ENCODE data around the gene UBASH3B.
A peak's percentile ranks its signal among the peaks of the same experiment; 100 is the strongest.

- peak in 1 of 3 donors; percentile 22 for TF ChIP-seq POLR2A (IDR thresholded peaks at IDR 0.05)
- TF ChIP-seq CTCF (IDR thresholded peaks at IDR 0.05): no peak
These were observed 90.5 kb downstream of the UBASH3B start for GRCh38 chr11:122746050-122746478.
